AG04450 (cell line): ENCODE results near the gene OPCML. TPM values are rescaled to one million over a fixed set of nuclear protein-coding genes. Genes with fewer than 3 reads are reported as not detected.

Experiments used
- CTCF ChIA-PET: fragments of 300-600, 350-600 bp; formaldehyde crosslinking; extraction: SDS; loops from one replicate; lab custom pipeline; 2022; ENCODE audit warnings: antibody characterized with exemption, inconsistent platforms; lab: Charles Lee
- POLR2A ChIA-PET: fragments of 350-600 bp; formaldehyde crosslinking; extraction: SDS; loops from one replicate; lab custom pipeline; 2021; ENCODE audit warnings: antibody characterized with exemption, inconsistent platforms; lab: Yijun Ruan, JAX
- DNase-seq: peaks from one replicate; pipeline ENCODE4 v3.0.0-alpha.2; 2011; ENCODE audit warnings: low read depth, low spot score
- H3K27ac ChIP-seq: one replicate; pipeline ENCODE4 v1.5.1; 2012; ENCODE audit warnings: low read depth, low read length, control low read depth
- H3K27me3 ChIP-seq: one replicate; pipeline ENCODE4 v1.6.0; 2012; ENCODE audit warnings: low read length; ENCODE audit not compliant: control insufficient read depth, insufficient read depth
- H3K4me3 ChIP-seq: 2 replicates; pipeline ENCODE4 v1.5.1; 2011; ENCODE audit warnings: mild to moderate bottlenecking, low read depth, low read length, control low read depth
- H3K9me3 ChIP-seq: 2 replicates; pipeline ENCODE4 v1.5.1; 2012; ENCODE audit warnings: low read length; ENCODE audit not compliant: control insufficient read depth, insufficient read depth
- polyA plus RNA-seq: library from polyadenylated mRNA; depleted of rRNA; stranded (reverse); fragments of >200 nt; gene quantifications from 2 replicates; pipeline ENCODE4 v1.2.3, GENCODE V29; 2011
- TF ChIP-seq, protein P1 (sequence below): IDR thresholded peaks from 2 replicates; pipeline ENCODE4 v1.5.1; 2011; ENCODE audit warnings: low read depth, low read length, control low read depth, inconsistent platforms

The OPCML gene
- polyA plus RNA-seq, 1 experiment = 1.1 TPM

GRCh38 chr11:132746305-132746704 lies 786.0 kb downstream of the OPCML start:
- Histone ChIP-seq H3K9me3 (no peaks in the 10 kb centered on the region), H3K27me3 (no peaks in the 10 kb centered on the region), H3K27ac (no peak overlapping the region), H3K4me3 (no peak overlapping the region)
- DNase-seq = no peak
- TF ChIP-seq, protein P1, sequence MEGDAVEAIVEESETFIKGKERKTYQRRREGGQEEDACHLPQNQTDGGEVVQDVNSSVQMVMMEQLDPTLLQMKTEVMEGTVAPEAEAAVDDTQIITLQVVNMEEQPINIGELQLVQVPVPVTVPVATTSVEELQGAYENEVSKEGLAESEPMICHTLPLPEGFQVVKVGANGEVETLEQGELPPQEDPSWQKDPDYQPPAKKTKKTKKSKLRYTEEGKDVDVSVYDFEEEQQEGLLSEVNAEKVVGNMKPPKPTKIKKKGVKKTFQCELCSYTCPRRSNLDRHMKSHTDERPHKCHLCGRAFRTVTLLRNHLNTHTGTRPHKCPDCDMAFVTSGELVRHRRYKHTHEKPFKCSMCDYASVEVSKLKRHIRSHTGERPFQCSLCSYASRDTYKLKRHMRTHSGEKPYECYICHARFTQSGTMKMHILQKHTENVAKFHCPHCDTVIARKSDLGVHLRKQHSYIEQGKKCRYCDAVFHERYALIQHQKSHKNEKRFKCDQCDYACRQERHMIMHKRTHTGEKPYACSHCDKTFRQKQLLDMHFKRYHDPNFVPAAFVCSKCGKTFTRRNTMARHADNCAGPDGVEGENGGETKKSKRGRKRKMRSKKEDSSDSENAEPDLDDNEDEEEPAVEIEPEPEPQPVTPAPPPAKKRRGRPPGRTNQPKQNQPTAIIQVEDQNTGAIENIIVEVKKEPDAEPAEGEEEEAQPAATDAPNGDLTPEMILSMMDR = no peak
- CTCF ChIA-PET = no interaction called here
- POLR2A ChIA-PET = no interaction called here

DNA sequence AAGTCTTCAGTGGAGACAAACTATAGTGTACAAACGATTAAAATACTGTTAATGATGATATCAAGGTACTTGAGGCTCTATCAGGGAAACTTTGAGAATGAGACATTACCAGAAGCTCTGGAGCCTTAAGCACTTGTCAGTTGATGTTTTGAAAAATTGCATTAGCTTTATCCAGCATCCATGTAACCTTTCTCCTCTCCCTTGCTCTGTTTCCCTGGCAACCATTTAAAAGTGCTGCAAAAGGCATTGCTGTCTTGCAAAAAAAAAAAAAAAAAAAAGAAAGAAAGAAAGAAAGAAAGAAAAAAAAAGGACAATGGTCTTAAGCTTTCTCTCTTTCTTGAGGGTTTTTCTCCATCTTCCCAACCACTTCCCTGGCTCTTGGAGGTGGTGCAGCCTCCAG lies 787.0 kb downstream of the OPCML start:
- ChIA-PET POLR2A (no interaction called here), CTCF (interaction anchor here (0.6 to 0.7 kb wide), 4 partner anchors 33 to 432 kb away, joined by 3 to 6 read pairs (median 4); no protein-coding TSS in a partner anchor)
- no peaks in the 10 kb centered on the region for H3K9me3 ChIP-seq

DNA sequence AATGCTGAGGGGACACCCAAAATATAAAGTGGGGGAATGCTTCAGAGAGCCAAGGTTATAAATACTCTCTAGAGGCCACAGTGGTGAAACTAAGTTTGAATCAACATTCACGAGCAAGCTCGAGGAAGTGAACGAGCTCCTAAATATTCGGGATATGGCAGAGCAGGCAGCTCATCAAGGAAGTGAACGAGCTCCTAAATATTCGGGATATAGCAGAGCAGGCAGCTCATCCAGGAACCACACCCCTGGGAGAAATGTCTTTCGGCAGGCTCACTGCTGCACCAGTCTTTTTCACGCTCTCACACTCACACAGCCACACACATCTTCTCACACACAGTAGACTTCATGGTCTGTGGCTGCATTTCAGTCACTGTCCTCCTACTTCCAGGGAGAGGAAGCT lies 787.5 kb downstream of the OPCML start:
- POLR2A ChIA-PET = no interaction called here
- DNase-seq = peak; percentile 32
- TF ChIP-seq, protein P1 = no peak
- Histone ChIP-seq H3K27ac (peak overlapping the region; percentile 39), H3K9me3 (no peaks in the 10 kb centered on the region), H3K27me3 (no peaks in the 10 kb centered on the region), H3K4me3 (no peak overlapping the region; the same call in 1 of the 2 replicates)
- CTCF ChIA-PET = interaction anchor here (0.7 kb wide), 1 partner anchor 130 kb away, joined by 3 read pairs; no protein-coding TSS in a partner anchor

More for the DNA sequence above, 787.0 kb downstream of the OPCML start:
- Histone ChIP-seq H3K27me3 (no peaks in the 10 kb centered on the region), H3K4me3 (no peak overlapping the region), H3K27ac (no peak overlapping the region)
- TF ChIP-seq, protein P1 = no peak
- DNase-seq = no peak

DNA sequence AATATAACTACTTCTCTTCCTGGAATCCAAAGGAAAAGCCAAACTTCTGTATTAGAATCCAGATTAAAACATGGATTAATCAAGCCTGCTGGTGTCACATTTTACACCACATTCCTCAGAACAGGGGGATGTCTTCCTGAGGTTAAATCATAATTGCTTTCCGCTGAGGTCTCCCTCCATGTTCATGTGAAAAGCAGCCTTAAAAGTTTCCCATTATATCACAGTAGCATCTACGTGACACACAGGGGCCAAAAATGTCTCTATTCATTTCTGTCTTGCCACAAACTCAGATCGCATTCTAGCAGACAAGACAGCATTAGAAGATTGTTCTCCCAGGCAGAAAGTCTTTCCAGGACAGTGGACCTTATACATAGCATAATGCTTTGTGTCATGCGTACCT lies 788.7 kb downstream of the OPCML start:
- ChIA-PET CTCF (no interaction called here), POLR2A (interaction anchor here (0.5 kb wide), 1 partner anchor 22 kb away, joined by 3 read pairs; no protein-coding TSS in a partner anchor)
- TF ChIP-seq, protein P1 = no peak
- Histone ChIP-seq H3K9me3 (no peaks in the 10 kb centered on the region), H3K4me3 (no peak overlapping the region), H3K27ac (no peak overlapping the region), H3K27me3 (no peaks in the 10 kb centered on the region)
- no peak for DNase-seq

GRCh38 chr11:132742929-132743328 lies 789.4 kb downstream of the OPCML start:
- H3K27ac ChIP-seq = no peak overlapping the region
- H3K4me3 ChIP-seq = no peak overlapping the region
- H3K27me3 ChIP-seq = no peaks in the 10 kb centered on the region
- ChIA-PET CTCF (no interaction called here), POLR2A (no interaction called here)
- H3K9me3 ChIP-seq = no peaks in the 10 kb centered on the region
- TF ChIP-seq, protein P1 = no peak
- no peak for DNase-seq
